RWPE1 (cell line): ENCODE results near the gene RANBP17.

ENCODE experiments used
- CTCF ChIA-PET: fragments of 350-600 bp; sonication (Branson Sonifier 250); formaldehyde crosslinking; extraction: SDS; loops from one replicate; lab custom pipeline; 2021; lab: Yijun Ruan, JAX
- POLR2A ChIA-PET: fragments of 400-600 bp; formaldehyde crosslinking; extraction: SDS; loops from one replicate; lab custom pipeline; 2020; ENCODE audit warnings: antibody characterized with exemption; ENCODE audit not compliant: low non-redundant PET; lab: Yijun Ruan, JAX
- DNase-seq: peaks from one replicate; pipeline ENCODE4 v3.0.0; 2012; ENCODE audit warnings: low spot score
- H3K27ac ChIP-seq: fragments of 450-650 bp; 2 replicates; pipeline ENCODE4 v1.5.1; 2017
- TF ChIP-seq, protein P1 (sequence below): fragments of 450-650 bp; conservative IDR thresholded peaks from 2 replicates; pipeline ENCODE4 v1.5.1; 2017; ENCODE audit warnings: low read depth, mild to moderate bottlenecking

RANBP17 gene

DNA sequence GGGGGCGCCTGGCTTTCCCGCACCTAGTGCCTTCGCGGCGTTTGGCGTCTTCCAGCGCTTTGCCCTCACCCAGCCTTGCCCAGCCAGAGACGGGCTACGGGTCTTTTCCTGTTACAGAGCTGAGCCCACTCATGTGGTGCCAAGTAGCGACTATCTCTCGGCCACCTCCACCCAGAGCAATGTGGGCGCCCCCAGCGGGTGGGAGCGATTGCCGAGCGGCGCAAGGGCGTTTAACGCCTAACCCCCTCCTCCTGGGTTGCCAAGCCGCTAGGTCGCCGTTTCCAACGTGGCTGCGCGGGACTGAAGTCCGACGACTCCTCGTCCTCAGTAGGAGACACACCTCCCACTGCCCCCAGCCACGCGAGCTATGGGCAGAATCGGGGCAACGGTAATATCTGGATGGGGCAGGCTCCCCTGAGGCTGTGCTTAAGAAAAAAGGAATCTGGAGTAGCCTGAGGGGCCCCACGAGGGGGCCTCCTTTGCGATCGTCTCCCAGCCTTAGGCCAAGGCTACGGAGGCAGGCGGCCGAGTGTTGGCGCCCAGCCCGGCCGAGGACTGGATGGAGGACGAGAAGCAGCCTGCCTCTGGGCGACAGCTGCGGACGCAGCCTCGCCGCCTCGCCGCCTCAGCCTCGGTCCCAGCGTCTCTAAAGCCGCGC lies 453.0 kb downstream of the RANBP17 start:
- ChIA-PET CTCF (no interaction called here), POLR2A (no interaction called here)
- no peak for DNase-seq
- TF ChIP-seq, protein P1, sequence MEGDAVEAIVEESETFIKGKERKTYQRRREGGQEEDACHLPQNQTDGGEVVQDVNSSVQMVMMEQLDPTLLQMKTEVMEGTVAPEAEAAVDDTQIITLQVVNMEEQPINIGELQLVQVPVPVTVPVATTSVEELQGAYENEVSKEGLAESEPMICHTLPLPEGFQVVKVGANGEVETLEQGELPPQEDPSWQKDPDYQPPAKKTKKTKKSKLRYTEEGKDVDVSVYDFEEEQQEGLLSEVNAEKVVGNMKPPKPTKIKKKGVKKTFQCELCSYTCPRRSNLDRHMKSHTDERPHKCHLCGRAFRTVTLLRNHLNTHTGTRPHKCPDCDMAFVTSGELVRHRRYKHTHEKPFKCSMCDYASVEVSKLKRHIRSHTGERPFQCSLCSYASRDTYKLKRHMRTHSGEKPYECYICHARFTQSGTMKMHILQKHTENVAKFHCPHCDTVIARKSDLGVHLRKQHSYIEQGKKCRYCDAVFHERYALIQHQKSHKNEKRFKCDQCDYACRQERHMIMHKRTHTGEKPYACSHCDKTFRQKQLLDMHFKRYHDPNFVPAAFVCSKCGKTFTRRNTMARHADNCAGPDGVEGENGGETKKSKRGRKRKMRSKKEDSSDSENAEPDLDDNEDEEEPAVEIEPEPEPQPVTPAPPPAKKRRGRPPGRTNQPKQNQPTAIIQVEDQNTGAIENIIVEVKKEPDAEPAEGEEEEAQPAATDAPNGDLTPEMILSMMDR, result no peak
- no peak overlapping the region for H3K27ac ChIP-seq

DNA sequence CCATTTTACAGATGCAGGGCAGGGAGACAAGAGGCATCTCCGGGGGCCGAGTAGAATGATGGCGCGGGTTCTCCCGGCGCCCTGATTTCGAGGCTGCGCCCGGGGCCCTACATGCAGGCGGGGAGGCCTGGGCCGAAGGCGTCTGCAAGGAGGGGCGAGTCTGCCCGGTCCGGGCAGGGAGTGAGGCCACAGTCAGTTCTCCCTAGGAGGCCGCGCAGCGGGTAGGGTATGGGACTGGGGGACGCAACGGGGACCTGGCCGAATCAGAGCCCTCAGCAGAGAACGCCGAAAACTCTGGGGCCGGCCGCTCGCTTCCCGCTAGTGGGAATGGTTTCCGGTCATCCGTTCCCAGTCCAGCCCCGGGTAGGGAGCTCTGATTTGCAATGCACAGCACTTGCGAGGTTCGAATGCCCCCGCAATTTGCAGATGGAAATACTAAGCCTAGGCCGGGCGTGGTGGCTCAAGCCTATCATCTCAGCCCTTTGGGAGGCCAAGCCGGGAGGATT lies 453.6 kb downstream of the RANBP17 start:
- H3K27ac ChIP-seq, result no peak overlapping the region
- POLR2A ChIA-PET, result no interaction called here
- CTCF ChIA-PET, result no interaction called here
- no peak for DNase-seq
- TF ChIP-seq, protein P1, result no peak

DNA sequence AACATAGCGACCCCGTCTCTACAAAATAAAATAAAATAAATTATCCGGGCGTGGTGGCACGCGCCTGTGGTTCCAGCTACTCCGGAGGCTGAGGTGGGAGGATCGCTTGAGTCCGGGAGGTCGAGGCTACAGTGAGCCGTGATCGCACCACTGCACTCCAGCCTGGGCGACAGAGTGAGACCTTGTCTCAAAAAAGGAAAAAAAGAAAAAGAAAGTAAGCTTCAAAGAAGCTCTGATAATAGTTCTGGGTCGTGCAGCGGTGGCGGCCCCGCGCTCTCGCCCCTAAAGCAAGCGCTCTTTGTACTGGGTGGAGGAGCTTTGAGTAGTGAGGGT lies 454.1 kb downstream of the RANBP17 start:
- H3K27ac ChIP-seq, result no peak overlapping the region
- TF ChIP-seq, protein P1, result no peak
- no peak for DNase-seq
- CTCF ChIA-PET, result no interaction called here
- POLR2A ChIA-PET, result no interaction called here

DNA sequence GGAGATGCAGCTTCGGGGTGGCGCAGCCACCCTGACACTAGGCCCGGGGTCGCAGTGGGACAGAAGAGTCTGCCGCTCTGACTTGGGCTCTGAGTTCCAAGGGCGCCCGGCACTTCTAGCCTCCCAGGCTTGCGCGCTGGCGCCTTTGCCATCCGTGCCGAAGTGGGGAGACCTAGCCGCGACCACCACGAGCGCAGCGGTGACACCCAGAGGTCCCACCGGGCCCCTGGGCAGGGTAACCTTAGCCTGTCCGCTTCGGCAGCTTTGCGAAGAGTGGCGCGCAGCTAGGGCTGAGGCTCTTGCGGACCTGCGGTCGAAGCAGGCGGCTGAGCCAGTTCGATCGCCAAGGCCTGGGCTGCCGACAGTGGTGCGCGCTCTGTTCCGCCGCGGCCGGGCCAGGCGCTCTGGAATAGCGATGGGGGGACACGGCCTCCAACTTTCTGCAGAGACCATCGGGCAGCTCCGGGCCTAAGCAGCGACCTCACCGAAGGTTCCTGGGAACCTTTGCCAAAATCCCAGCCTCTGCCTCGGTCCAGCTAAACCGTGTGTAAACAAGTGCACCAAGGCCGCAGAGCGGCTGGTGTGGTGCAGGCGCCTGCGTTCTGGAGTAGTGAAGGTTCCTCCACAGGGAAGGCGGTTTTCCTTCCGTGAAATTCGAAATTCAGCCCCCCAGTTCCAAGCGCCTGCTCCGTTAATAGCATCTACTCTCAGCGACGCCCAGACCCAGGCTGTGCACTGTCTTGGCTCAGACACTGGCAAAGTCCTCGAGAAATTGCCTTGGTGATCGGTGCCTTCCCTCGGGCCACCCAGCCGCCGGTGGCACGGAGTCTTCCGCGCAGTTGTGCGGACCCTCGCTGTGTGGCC lies 454.7 kb downstream of the RANBP17 start:
- TF ChIP-seq, protein P1, result no peak
- ChIA-PET CTCF (no interaction called here), POLR2A (no interaction called here)
- no peak overlapping the region for H3K27ac ChIP-seq
- DNase-seq, result no peak

DNA sequence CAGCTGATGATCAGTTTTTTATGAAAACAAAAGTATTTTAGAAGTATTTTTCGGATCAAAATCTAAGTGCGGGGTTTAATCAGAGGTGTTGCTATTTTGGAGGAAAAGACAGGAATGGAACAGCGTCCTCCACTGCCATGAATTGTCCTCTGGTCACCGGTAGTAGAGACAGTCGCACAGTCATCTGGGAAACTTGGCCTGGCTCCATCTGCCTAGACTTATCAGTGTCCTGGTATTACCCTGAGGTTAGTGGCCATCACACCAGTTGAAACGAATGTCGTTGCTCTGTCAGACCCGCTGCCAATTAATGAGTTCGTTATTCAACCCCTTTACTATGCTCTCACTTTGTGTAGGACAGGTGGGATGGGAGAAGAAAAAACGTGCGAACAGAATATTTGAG lies 455.4 kb downstream of the RANBP17 start:
- no peak overlapping the region for H3K27ac ChIP-seq
- CTCF ChIA-PET, result no interaction called here
- no peak for DNase-seq
- POLR2A ChIA-PET, result no interaction called here
- TF ChIP-seq, protein P1, result no peak

DNA sequence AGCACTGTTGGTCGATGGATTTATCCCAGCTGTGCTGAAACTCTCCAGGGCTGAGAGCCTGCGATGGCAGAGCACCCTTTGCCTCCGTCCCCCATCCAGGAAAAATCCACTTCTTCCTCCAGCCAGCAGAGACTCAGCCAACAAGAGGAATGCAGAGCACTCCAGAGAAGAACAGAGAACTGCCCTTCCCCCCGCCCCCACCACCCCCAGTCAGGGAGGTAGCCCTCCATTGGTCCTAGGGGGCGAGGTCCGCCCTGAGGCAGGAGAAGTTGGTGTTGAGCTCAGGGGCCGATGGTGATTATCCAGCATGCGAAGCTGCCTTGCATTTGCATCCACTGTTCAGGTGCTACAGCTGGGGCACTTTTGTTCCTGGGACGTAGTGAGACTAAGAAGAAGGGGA lies 456.2 kb downstream of the RANBP17 start:
- DNase-seq, result no peak
- H3K27ac ChIP-seq, result no peak overlapping the region
- ChIA-PET CTCF (interaction anchor here (0.5 kb wide), 1 partner anchor 16 kb away, joined by 3 read pairs; no protein-coding TSS in a partner anchor), POLR2A (no interaction called here)
- TF ChIP-seq, protein P1, result no peak
